GM18508 (cell line): ENCODE data around the gene SHROOM4.

Experiments
- ATAC-seq: cut with Tn5 transposase; IDR thresholded peaks from one replicate; pipeline ENCODE4 v1.9.1; 2021; ENCODE audit warnings: moderate number of reproducible peaks; ENCODE audit not compliant: insufficient read depth, unreplicated experiment

Gene SHROOM4

DNA sequence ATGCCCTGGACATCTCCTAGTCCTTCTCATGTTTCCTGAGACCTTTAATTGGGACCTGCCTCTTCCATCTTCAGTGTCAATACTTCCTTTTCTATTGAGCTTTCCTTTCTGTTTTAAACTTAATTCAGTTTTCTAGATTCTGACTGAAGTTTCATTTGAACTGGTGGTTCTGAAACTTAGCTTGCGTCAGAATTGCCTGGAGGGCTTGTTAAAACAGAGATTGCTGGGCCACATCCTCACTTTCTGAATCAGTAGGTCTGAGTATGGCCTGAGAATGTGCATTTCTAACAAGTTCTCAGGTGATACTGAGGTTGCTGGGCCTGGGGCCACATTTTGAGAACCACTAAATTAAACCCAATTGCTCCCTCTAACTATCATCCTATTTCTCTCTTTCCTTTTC lies 191.2 kb downstream of the SHROOM4 start:
- ATAC-seq, result no peak

GRCh38 chrX:50618788-50619558 lies 195.0 kb downstream of the SHROOM4 start:
- ATAC-seq, result no peak

DNA sequence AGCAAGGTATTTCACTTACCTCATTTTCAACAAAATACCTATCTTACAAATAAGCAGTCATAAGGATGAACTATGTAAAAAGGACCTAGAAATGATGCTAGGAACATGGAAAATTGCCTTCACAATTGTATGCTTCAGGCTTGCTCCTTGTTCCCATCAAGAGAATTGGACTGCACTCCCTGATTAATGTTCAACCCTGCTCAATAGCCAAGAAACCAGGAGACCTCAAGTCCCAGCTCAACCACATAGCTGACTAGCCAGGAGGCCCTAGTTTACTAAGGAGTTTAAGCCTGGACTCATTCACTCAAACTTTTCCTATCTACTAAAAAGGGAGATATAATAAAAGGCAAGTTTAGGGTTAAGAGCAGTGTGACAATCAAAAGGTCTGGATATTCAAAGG lies 196.8 kb downstream of the SHROOM4 start:
- no peak for ATAC-seq

GRCh38 chrX:50615570-50616158 lies 198.3 kb downstream of the SHROOM4 start:
- ATAC-seq, result no peak

GRCh38 chrX:50614460-50614859 lies 199.5 kb downstream of the SHROOM4 start:
- no peak for ATAC-seq

DNA sequence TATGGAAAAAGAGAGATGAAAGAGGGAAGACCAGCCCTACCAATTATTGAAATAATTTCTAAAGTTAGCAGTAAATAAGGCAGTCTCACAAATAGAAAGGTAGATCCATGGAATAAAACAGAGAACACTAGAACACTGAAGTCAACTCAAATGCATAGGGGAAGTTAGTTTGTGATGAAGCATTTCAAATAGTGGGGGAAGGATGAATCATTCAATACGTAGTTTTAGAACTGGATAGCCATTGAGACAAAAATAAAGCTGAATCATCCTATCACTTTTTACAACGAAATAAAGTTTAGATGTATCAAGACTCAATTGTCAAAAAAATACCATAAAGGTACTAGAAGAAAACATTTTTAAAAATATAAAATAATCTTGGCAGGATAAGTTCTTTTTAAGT lies 200.1 kb downstream of the SHROOM4 start:
- ATAC-seq, result no peak

GRCh38 chrX:50609796-50610195 lies 204.2 kb downstream of the SHROOM4 start:
- ATAC-seq, result no peak

DNA sequence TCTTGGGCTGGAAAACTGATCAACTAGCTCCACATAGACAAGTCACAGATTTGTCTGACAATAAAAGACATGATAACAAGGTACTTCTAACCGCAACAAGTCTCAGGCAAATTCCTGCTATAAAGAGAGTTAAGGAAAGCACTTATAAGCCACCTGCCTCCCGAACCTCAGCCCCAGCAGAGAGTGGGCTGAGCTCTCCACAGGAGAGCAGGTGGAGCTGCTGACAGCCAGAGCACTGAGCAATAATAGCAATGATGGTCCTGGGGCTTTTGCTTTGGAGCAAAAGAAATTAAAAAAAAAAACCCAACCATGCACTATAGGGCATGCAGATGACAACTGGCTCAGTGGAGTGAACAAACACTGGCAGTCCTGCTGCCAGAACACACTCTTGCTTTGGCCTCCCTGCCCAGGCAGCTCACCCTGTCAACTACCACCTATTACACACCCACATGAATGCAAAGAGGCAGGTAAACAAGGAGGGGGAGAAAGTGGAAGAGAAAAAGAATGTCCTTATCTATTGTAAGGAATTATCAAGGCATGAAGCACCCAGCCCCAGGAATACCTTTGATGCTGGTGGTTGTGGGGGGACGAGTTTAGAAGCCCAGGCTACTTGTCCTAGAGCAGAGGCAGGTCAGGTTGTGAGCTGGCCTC lies 207.6 kb downstream of the SHROOM4 start:
- no peak for ATAC-seq

GRCh38 chrX:50596056-50596455 lies 217.9 kb downstream of the SHROOM4 start:
- no peak for ATAC-seq

DNA sequence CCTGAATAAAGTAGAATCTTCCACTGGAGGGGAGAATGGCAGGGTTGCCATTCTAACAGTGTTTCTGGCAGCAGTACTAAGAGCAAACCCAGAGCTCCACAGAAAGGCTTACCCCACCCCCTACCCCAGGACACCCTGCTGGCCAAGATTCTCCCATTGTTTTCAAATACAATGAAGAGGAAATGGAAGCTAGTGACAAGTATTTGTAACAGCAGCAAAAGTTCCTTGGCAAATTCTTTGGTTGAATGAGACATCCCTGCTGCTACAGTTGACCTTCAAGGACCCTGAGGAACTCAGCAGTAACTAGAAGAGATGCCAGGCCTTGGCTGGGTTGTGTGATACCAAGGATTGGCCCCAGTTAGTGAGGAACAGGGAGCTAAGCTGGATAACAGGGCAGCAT lies 219.2 kb downstream of the SHROOM4 start:
- ATAC-seq, result no peak

DNA sequence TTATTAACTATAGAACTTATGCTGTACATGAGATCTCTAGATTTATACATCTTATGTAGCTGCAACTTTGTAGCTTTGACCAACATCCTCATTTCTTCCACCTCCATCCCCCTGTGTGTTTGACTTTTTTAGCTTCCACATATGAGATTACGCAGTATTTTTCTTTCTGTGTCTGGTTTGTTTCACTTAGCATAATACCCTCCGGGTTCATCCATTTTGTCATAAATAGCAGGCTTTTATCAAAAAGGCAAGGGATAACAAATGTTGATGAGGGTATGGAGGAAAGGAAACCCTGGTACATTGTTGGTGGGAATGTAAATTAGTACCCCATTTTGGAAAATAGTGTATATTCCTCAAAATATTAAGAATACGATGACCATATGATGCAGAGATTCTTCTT lies 227.0 kb downstream of the SHROOM4 start:
- ATAC-seq, result no peak

GRCh38 chrX:50586407-50586806 lies 227.6 kb downstream of the SHROOM4 start:
- no peak for ATAC-seq

DNA sequence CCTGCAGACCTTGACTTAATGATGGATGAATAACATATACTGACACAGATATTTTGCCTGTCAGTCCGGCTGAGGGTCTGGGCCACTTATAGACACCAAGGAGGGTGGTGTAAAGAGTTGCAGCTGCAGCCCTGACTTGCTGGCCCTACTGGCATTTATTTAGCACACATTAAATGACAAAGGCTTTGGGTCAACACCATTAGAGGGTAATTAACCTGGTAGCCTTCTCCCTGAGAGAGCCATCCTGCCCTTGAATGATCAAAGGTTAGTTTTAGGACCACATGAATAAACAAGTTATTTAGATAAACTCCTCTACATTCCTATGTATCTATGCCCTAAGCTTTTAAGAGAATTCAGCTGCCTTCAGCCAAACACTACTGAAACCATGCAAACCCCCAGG lies 232.6 kb downstream of the SHROOM4 start:
- no peak for ATAC-seq

GRCh38 chrX:50579955-50580354 lies 234.0 kb downstream of the SHROOM4 start:
- no peak for ATAC-seq

GRCh38 chrX:50577326-50577725 lies 236.7 kb downstream of the SHROOM4 start:
- ATAC-seq, result no peak

DNA sequence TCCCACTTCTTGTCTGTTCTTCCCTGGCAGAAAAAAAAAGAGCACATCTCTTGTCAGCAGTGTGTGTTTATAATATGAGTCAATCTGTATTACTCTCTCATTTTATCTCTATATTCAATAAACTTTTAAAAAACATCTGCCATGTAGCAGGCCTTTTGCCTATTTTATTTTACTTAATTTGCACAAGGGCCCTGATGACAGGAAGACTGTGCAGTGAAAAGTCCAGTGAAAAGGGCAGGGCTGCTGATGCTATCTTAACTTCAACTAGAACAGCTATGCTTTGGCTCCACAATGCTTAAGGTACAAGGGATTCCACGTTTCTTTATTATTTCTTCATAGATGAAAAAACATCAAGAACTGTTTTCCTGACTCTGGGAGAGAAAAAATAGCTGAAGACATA lies 246.4 kb downstream of the SHROOM4 start:
- ATAC-seq, result no peak

- ATAC-seq, result no peak
Observed at GRCh38 chrX:50565718-50566117, 248.3 kb downstream of the SHROOM4 start.
